GM12878 (cell line): ENCODE data around the gene ABRACL. TPM values are rescaled to one million over a fixed set of nuclear protein-coding genes. Genes with fewer than 3 reads are reported as not detected.

Experiments used
- ATF3 ChIP-seq: IDR thresholded peaks from 2 replicates; pipeline ENCODE4 v1.6.1; 2011; ENCODE audit warnings: low read depth, mild to moderate bottlenecking, low read length, moderate library complexity, borderline replicate concordance; ENCODE audit errors: extremely low read depth
- GATAD2B ChIP-seq: fragments of 450-650 bp; conservative IDR thresholded peaks from 2 replicates; pipeline ENCODE4 v1.6.1; 2017; ENCODE audit warnings: low read depth, mild to moderate bottlenecking, moderate library complexity
- IRF4 ChIP-seq: IDR thresholded peaks from 2 replicates; pipeline ENCODE4 v1.6.1; 2011; ENCODE audit warnings: low read depth, low read length
- MLLT1 ChIP-seq: fragments of 450-650 bp; IDR thresholded peaks from 2 replicates; pipeline ENCODE4 v1.6.1; 2016; ENCODE audit warnings: mild to moderate bottlenecking
- RELB ChIP-seq: fragments of 450-650 bp; IDR thresholded peaks from 2 replicates; pipeline ENCODE4 v1.6.1; 2017; ENCODE audit warnings: low read depth, mild to moderate bottlenecking, moderate library complexity
- SREBF2 ChIP-seq: IDR thresholded peaks from 2 replicates; pipeline ENCODE4 v1.6.1; 2012; ENCODE audit warnings: mild to moderate bottlenecking, low read length
- TCF12 ChIP-seq: IDR thresholded peaks from 2 replicates; pipeline ENCODE4 v1.6.1; 2011; ENCODE audit warnings: low read depth, mild to moderate bottlenecking, low read length
- YY1 ChIP-seq: IDR thresholded peaks from 2 replicates; pipeline ENCODE4 v1.6.1; 2011; ENCODE audit warnings: low read depth, mild to moderate bottlenecking, low read length
- ZNF687 ChIP-seq: fragments of 450-650 bp; IDR thresholded peaks from 2 replicates; pipeline ENCODE4 v1.6.1; 2017; ENCODE audit warnings: mild to moderate bottlenecking, moderate library complexity
- polyA plus RNA-seq, 11 experiments: library from polyadenylated mRNA; depleted of rRNA in 4 of 11; unstranded in 6 of 11; stranded (reverse) in 5 of 11; fragments of >200 nt; fragmentation: Nextera tagmentation in 4 of 11; fragmentation: Illumina TruSeq in 1 of 11; extraction: Ambion mirVana in 4 of 11; extraction: Trizol in 1 of 11; gene quantifications; 1 replicate in 1 of 11; 2 replicates in 10 of 11; pipeline versions ENCODE4 v1.2.1 to v1.2.3, GENCODE V29; 2011 to 2016; ENCODE audit warnings: inconsistent platforms in 2 of 11, missing spikeins in 2 of 11, low read depth in 1 of 11
- total RNA-seq, 4 experiments: library from RNA; depleted of rRNA in 3 of 4; stranded (reverse); fragments of >200 nt in 3 of 4; fragmentation: Illumina TruSeq in 1 of 4; extraction: Trizol in 1 of 4; gene quantifications; 2 replicates each; pipeline versions ENCODE4 v1.2.1 to v1.2.3, GENCODE V29; 2013 to 2021

The ABRACL gene
- total and polyA plus RNA-seq, 10 of the 15 experiments (the other 5 are each of a cell fraction or from before 2014, with no cell fraction given) = 111 to 647 (median 192) TPM

DNA sequence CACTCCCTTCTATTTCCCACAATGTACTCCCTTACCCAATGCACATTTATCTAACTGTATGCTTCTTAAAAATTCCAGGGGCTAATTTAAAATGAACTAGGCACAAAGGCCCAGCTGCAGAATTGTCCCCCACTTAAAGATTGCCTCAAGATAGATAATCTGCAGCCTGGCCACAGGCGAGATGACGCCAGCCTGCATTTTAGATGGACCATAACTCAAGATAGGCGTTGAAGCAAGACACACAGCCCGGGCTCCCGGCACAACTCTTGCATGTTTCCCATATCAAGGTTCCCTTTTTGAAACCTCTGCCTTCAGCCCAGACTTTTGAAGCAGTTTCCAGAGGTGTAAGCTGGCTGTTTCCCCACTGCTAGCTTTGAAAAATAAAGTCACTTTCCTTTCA lies 37.3 kb upstream of the ABRACL start (continued):
- TF ChIP-seq MLLT1 = no peak
- TF ChIP-seq ATF3 = no peak
- TF ChIP-seq ZNF687 = no peak
- TF ChIP-seq YY1 = no peak
- TF ChIP-seq IRF4 = no peak
- TF ChIP-seq TCF12 = no peak
- no peak for TF ChIP-seq RELB
- TF ChIP-seq SREBF2 = no peak
- TF ChIP-seq GATAD2B = no peak
